ENCODE measurements around the gene PKN1. TPM values are rescaled to one million over a fixed set of nuclear protein-coding genes. Genes with fewer than 3 reads are reported as not detected.
"Not testable (repeated sequence)": the region's sequence is repeated elsewhere in the genome, so short reads cannot be mapped to it uniquely, and the experiment has no call there.

The PKN1 gene
- total and polyA plus RNA-seq, 2 donors (not counting 1 experiment from before 2014, with no cell fraction given): 114 to 171 TPM

DNA sequence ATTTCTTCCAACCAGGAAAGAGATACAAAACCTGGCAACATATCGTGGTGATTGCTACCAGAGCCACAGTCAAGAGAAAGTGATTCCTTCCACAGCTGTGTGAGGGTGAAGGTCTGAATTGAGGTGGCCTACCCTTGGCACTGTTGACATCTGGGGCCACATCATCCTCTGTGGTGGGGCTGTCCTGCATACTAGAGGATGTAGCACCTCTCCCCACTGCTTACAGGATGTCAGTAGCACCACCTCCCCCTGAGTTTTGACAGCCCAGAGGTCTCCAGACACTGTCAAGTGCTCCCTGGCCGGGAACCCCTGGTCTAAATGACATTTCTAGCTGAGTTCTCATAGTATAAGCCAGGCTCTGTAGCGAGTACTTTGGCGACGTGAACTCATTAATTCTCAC lies 26.6 kb downstream of the PKN1 start:
- H4K20me1 ChIP-seq (ENCODE audit: control insufficient read depth, insufficient read depth, low read length, poor library complexity, severe bottlenecking): no peaks in the 10 kb centered on the region
- no peaks in the 10 kb centered on the region for H3K4me1 ChIP-seq (ENCODE audit: control insufficient read depth in 2 of 2, insufficient read depth in 2 of 2, low read length in 2 of 2)
- H2AFZ ChIP-seq (ENCODE audit: insufficient read depth, low read depth, low read length, poor library complexity, severe bottlenecking): no peak overlapping the region
- WGBS (ENCODE audit: insufficient coverage): 80% methylated on average over 1 of the region's 5 CpGs
- Mint-ChIP-seq H3K27me3 (no peaks in the 10 kb centered on the region), H3K27ac (no peak overlapping the region), H3K9me3 (ENCODE audit: insufficient read depth) (no peaks in the 10 kb centered on the region), H3K4me1 (no peaks in the 10 kb centered on the region), H3K4me3 (no peak overlapping the region)
- H3K4me2 ChIP-seq (replicated peaks; ENCODE audit: low read depth, low read length, poor library complexity, severe bottlenecking): no peak overlapping the region
- H3K9ac ChIP-seq (ENCODE audit: low read length): no peak overlapping the region
- peaks cover 6 to 63% of the 10 kb centered on the region in 2 experiments for H3K36me3 ChIP-seq (replicated peaks in 1 of 2; ENCODE audit: control extremely low read depth in 1 of 2, control insufficient read depth in 1 of 2, extremely low read depth in 1 of 2, insufficient read depth in 2 of 2, low read length in 1 of 2)
- no peaks in the 10 kb centered on the region for H3K27me3 ChIP-seq (replicated peaks in 1 of 4; ENCODE audit: control extremely low read depth in 1 of 4, control insufficient read depth in 3 of 4, insufficient read depth in 4 of 4, low read length in 3 of 4)
- no peak for ATAC-seq (ENCODE audit: low read depth)
- intact Hi-C loops (cut with micrococcal nuclease): no loop called here
- H3K79me2 ChIP-seq (ENCODE audit: control insufficient read depth, insufficient read depth, low read length): no peaks in the 10 kb centered on the region
- ChIA-PET CTCF (interaction anchor here (0.6 kb wide), 2 partner anchors 13 to 60 kb away, joined by 4 read pairs; no protein-coding TSS in a partner anchor), POLR2A (no interaction called here)
- no peak overlapping the region for H3K4me3 ChIP-seq (ENCODE audit: control extremely low read depth in 1 of 5, extremely low read depth in 1 of 5, insufficient read depth in 1 of 5, low read depth in 2 of 5, low read length in 4 of 5)
- no peaks in the 10 kb centered on the region for H3K9me3 ChIP-seq (ENCODE audit: control extremely low read depth in 1 of 3, control insufficient read depth in 2 of 3, insufficient read depth in 1 of 3, low read length in 2 of 3)
- no peak overlapping the region for H3K27ac ChIP-seq (ENCODE audit: low read length in 2 of 2)
- TF ChIP-seq CTCF (IDR thresholded peaks at IDR 0.05) (no peak), EZH2 (IDR thresholded peaks at IDR 0.05; ENCODE audit: borderline replicate concordance, insufficient read depth, low read depth, low read length, poor library complexity, severe bottlenecking) (no peak)
- DNase-seq: no peak

GRCh38 chr19:14460935-14461334 lies 27.8 kb downstream of the PKN1 start:
- no peak overlapping the region for H3K4me2 ChIP-seq (replicated peaks; ENCODE audit: low read depth, low read length, poor library complexity, severe bottlenecking)
- H3K9me3 ChIP-seq (ENCODE audit: control extremely low read depth in 1 of 3, control insufficient read depth in 2 of 3, insufficient read depth in 1 of 3, low read length in 2 of 3): no peaks in the 10 kb centered on the region
- Mint-ChIP-seq H3K4me1 (no peaks in the 10 kb centered on the region), H3K27ac (no peak overlapping the region), H3K27me3 (no peaks in the 10 kb centered on the region), H3K9me3 (ENCODE audit: insufficient read depth) (no peaks in the 10 kb centered on the region), H3K4me3 (no peak overlapping the region)
- ATAC-seq (ENCODE audit: low read depth) (no peak), DNase-seq (no peak)
- no peaks in the 10 kb centered on the region for H3K79me2 ChIP-seq (ENCODE audit: control insufficient read depth, insufficient read depth, low read length)
- no peaks in the 10 kb centered on the region for H3K4me1 ChIP-seq (ENCODE audit: control insufficient read depth in 2 of 2, insufficient read depth in 2 of 2, low read length in 2 of 2)
- no peak overlapping the region for H3K27ac ChIP-seq (ENCODE audit: low read length in 2 of 2)
- intact Hi-C loops (cut with micrococcal nuclease): no loop called here
- peaks cover 8 to 65% of the 10 kb centered on the region in 2 experiments for H3K36me3 ChIP-seq (replicated peaks in 1 of 2; ENCODE audit: control extremely low read depth in 1 of 2, control insufficient read depth in 1 of 2, extremely low read depth in 1 of 2, insufficient read depth in 2 of 2, low read length in 1 of 2)
- no peaks in the 10 kb centered on the region for H3K27me3 ChIP-seq (replicated peaks in 1 of 4; ENCODE audit: control extremely low read depth in 1 of 4, control insufficient read depth in 3 of 4, insufficient read depth in 4 of 4, low read length in 3 of 4)
- no peaks in the 10 kb centered on the region for H4K20me1 ChIP-seq (ENCODE audit: control insufficient read depth, insufficient read depth, low read length, poor library complexity, severe bottlenecking)
- WGBS (ENCODE audit: insufficient coverage): 89% methylated on average over 2 of the region's 2 CpGs
- TF ChIP-seq EZH2 (IDR thresholded peaks at IDR 0.05; ENCODE audit: borderline replicate concordance, insufficient read depth, low read depth, low read length, poor library complexity, severe bottlenecking): no peak
- peak; percentile 25 for TF ChIP-seq CTCF (IDR thresholded peaks at IDR 0.05)
- no peak overlapping the region for H2AFZ ChIP-seq (ENCODE audit: insufficient read depth, low read depth, low read length, poor library complexity, severe bottlenecking)
- H3K4me3 ChIP-seq (ENCODE audit: control extremely low read depth in 1 of 5, extremely low read depth in 1 of 5, insufficient read depth in 1 of 5, low read depth in 2 of 5, low read length in 4 of 5): no peak overlapping the region
- ChIA-PET CTCF (interaction anchor here (1.0 to 1.4 kb wide), 2 partner anchors 12 to 19 kb away, joined by 3 read pairs; no protein-coding TSS in a partner anchor), POLR2A (no interaction called here)
- no peak overlapping the region for H3K9ac ChIP-seq (ENCODE audit: low read length)

- H3K9me3 Mint-ChIP-seq (ENCODE audit: insufficient read depth); POLR2A ChIA-PET; intact Hi-C loops (cut with micrococcal nuclease); H3K27me3 ChIP-seq (replicated peaks in 1 of 4; ENCODE audit: control extremely low read depth in 1 of 4, control insufficient read depth in 3 of 4, insufficient read depth in 4 of 4, low read length in 3 of 4); H3K4me3 ChIP-seq (ENCODE audit: control extremely low read depth in 1 of 5, extremely low read depth in 1 of 5, insufficient read depth in 1 of 5, low read depth in 2 of 5, low read length in 4 of 5); H2AFZ ChIP-seq (ENCODE audit: insufficient read depth, low read depth, low read length, poor library complexity, severe bottlenecking); H3K9ac ChIP-seq (ENCODE audit: low read length); H3K4me1 Mint-ChIP-seq; H3K4me3 Mint-ChIP-seq; H4K20me1 ChIP-seq (ENCODE audit: control insufficient read depth, insufficient read depth, low read length, poor library complexity, severe bottlenecking); H3K27me3 Mint-ChIP-seq; H3K27ac Mint-ChIP-seq; H3K9me3 ChIP-seq (ENCODE audit: control extremely low read depth in 1 of 3, control insufficient read depth in 2 of 3, insufficient read depth in 1 of 3, low read length in 2 of 3); H3K27ac ChIP-seq (ENCODE audit: low read length in 2 of 2); ATAC-seq (ENCODE audit: low read depth); H3K4me2 ChIP-seq (replicated peaks; ENCODE audit: low read depth, low read length, poor library complexity, severe bottlenecking); H3K79me2 ChIP-seq (ENCODE audit: control insufficient read depth, insufficient read depth, low read length); DNase-seq; H3K4me1 ChIP-seq (ENCODE audit: control insufficient read depth in 2 of 2, insufficient read depth in 2 of 2, low read length in 2 of 2): not testable (repeated sequence)
- peaks cover 8 to 71% of the 10 kb centered on the region in 2 experiments for H3K36me3 ChIP-seq (replicated peaks in 1 of 2; ENCODE audit: control extremely low read depth in 1 of 2, control insufficient read depth in 1 of 2, extremely low read depth in 1 of 2, insufficient read depth in 2 of 2, low read length in 1 of 2)
- 85% methylated on average over 2 of the region's 7 CpGs for WGBS (ENCODE audit: insufficient coverage)
- CTCF ChIA-PET: interaction anchor here (0.7 kb wide), 1 partner anchor 42 kb away, joined by 3 read pairs; no protein-coding TSS in a partner anchor
Observed at GRCh38 chr19:14462401-14462800, 29.3 kb downstream of the PKN1 start.

Measured in B cell (primary cell).